ENCODE results near the gene CHID1.

DNA sequence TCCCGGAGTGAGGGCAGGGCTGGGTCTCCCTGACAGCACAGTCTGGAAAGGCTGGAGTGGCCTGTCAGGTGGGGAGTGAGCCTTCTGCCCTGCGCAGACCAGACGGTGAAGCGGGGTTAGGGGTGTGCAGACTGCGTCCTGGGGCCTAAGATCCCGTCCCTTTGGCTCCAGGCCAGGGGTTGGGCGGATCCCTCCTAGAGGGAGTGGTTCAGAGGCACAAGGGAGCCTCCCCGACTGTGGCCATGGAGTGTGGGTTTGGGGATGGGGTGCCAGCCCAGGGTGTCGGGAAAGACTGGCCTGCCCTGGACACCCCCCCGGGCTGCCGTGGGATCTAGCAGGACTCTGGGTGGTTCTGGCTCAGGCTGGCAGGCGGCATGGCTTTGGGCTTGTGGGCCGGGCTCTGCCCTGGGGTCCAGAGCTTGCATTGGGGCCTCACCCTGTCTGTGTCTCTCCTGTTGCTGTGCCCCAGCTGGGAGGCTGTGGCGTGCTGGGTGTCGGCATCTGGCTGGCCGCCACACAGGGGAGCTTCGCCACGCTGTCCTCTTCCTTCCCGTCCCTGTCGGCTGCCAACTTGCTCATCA is 48.4 kb downstream of the CHID1 start:
- TF ChIP-seq, protein P1, sequence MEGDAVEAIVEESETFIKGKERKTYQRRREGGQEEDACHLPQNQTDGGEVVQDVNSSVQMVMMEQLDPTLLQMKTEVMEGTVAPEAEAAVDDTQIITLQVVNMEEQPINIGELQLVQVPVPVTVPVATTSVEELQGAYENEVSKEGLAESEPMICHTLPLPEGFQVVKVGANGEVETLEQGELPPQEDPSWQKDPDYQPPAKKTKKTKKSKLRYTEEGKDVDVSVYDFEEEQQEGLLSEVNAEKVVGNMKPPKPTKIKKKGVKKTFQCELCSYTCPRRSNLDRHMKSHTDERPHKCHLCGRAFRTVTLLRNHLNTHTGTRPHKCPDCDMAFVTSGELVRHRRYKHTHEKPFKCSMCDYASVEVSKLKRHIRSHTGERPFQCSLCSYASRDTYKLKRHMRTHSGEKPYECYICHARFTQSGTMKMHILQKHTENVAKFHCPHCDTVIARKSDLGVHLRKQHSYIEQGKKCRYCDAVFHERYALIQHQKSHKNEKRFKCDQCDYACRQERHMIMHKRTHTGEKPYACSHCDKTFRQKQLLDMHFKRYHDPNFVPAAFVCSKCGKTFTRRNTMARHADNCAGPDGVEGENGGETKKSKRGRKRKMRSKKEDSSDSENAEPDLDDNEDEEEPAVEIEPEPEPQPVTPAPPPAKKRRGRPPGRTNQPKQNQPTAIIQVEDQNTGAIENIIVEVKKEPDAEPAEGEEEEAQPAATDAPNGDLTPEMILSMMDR (IDR thresholded peaks at IDR 0.05; ENCODE audit: low read depth, low read length), result no peak
- no peak for TF ChIP-seq POLR2A (IDR thresholded peaks at IDR 0.05; ENCODE audit: extremely low read depth, insufficient read length)
- no peak for TF ChIP-seq MAX (IDR thresholded peaks at IDR 0.05; ENCODE audit: low read depth, low read length)

Data from NB4 (cell line).